HG03045 (cell line): ENCODE measurements around the gene NDUFAF3.

Source experiments
- ATAC-seq: cut with Tn5 transposase; IDR thresholded peaks from one replicate; pipeline ENCODE4 v1.9.1; 2021; ENCODE audit warnings: mild to moderate bottlenecking, moderate library complexity; ENCODE audit not compliant: unreplicated experiment

The NDUFAF3 gene

DNA sequence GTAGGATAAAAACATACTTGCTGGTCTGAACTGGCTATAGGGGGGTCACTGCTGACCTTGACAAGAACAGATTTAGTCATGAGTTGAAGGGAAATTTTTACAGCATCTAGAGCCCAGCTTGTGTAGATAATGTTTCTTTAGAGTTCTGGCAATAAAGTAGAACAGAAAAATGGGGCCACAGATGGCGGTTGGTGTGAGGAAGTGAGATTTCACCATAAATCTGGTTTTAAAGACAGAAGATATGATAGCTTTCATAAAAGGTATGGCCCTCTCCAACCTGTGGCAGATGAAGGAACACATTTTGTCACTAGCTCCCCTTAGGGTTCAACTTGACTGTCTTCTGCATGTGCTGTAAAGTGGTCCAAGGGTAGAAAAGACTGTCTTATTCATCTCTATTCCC is 31.6 kb downstream of the NDUFAF3 start:
- no peak for ATAC-seq

DNA sequence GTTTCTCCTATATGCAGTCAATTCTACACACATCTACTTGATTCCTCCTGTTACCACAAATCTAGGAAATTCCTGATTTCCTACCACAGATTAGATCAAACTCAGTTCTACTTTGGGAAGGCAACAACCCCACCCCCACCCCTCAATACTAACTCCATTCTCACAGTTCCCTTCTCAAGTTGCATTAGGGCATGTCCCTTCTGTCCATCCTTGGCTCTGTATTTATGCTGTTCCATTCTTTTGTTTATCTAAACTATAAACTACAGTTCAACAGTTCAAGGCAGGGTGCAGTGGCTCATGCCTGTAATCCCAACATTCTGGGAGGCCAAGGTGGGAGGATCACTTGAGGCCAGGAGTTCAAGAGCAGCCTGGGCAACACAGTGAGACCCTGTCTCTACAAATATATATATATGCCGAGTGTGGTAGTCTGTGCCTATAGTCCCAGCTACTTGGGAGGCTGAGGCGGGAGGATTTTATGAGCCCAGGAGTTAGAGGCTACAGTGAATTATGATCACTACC is 32.5 kb downstream of the NDUFAF3 start:
- ATAC-seq, result no peak

DNA sequence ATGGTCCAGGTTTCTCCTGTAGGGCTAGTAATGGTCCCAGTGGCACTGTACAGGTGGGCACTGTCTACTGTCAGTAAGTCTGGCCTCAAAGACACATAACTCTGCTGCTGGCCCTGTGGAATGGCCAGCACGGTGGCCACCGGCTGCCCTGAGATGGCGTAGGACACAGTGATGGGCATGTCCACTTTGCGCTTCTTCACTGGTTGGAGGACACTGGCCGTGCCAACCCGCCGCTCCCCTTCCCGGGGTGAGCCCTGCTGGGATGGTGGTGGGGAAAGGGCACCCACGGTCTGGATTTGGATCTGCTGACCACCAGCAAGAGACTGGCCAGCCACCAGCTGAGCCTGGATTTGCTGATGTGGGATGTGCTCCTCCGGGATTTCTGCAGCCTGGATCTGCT is 35.3 kb downstream of the NDUFAF3 start:
- no peak for ATAC-seq

DNA sequence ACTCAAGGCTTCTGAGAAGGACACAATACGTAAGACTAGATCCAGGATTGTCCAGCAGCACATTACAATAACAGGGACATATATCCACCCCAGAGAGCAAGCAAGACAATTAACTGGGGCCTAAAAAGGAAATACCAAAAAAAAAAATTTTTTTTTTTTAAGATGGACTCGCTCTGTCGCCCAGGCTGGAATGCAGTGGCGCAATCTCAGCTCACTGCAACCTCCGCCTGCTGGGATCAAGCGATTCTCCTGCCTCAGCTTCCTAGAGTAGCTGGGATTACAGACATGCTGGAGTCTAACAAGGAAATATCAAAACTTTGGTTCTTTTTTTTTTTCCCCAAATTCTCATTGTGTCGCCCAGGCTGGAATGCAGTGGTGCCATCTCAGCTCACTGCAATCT is 36.1 kb downstream of the NDUFAF3 start:
- no peak for ATAC-seq
